ENCODE data around the gene GPATCH1.
"Not testable (repeated sequence)": the region's sequence is repeated elsewhere in the genome, so short reads cannot be mapped to it uniquely, and the experiment has no call there.

GPATCH1 gene

DNA sequence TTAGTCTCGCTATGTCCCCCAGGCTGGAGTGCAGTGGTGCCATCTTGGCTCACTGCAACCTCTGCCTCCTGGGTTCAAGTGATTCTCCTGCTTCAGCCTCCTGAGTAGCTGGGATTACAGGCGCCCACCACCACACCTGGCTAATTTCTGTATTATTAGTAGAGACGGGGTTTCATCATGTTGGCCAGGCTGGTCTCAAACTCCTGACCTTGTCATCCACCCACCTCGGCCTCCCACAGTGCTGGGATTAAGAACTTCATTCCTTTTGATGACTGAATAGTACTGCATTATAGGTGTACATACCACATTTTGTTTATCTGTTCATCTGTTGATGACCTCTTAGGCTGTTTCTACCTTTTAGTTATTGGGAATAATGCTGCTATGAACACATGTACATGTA, 71.6 kb downstream of the GPATCH1 start:
- not testable (repeated sequence) for H3K9me3 ChIP-seq (ENCODE audit: control insufficient read depth, low read length); H3K27ac ChIP-seq (ENCODE audit: insufficient read depth, low read length, poor library complexity, severe bottlenecking); H3K4me1 ChIP-seq (ENCODE audit: control insufficient read depth, insufficient read depth, low read length, poor library complexity, severe bottlenecking); H3K4me3 ChIP-seq (ENCODE audit: insufficient read depth, low read depth, low read length, poor library complexity, severe bottlenecking); DNase-seq; H3K27me3 ChIP-seq (replicated peaks; ENCODE audit: control insufficient read depth, insufficient read depth, low read length, poor library complexity, severe bottlenecking); H3K36me3 ChIP-seq (ENCODE audit: control insufficient read depth, insufficient read depth, low read length)

DNA sequence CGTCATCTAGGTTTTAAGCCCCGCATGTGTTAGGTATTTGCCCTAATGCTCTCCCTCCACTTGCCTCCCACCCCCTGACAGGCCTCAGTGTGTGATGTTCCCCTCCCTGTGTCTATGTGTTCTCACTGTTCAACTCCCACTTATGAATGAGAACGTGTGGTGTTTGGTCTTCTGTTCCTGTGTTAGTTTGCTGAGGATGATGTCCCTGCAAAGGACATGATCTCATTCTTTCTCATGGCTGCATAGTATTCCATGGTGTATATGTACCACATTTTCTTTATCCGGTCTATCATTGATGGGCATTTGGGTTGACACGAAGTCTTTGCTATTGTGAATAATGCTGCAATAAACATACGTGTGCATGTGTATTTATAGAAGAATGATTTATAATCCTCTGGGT, 73.3 kb downstream of the GPATCH1 start:
- not testable (repeated sequence) for DNase-seq; H3K27me3 ChIP-seq (replicated peaks; ENCODE audit: control insufficient read depth, insufficient read depth, low read length, poor library complexity, severe bottlenecking); H3K4me3 ChIP-seq (ENCODE audit: insufficient read depth, low read depth, low read length, poor library complexity, severe bottlenecking); H3K9me3 ChIP-seq (ENCODE audit: control insufficient read depth, low read length); H3K36me3 ChIP-seq (ENCODE audit: control insufficient read depth, insufficient read depth, low read length); H3K4me1 ChIP-seq (ENCODE audit: control insufficient read depth, insufficient read depth, low read length, poor library complexity, severe bottlenecking); H3K27ac ChIP-seq (ENCODE audit: insufficient read depth, low read length, poor library complexity, severe bottlenecking)

GRCh38 chr19:33156334-33156733, 75.4 kb downstream of the GPATCH1 start:
- Histone ChIP-seq H3K4me1 (ENCODE audit: control insufficient read depth, insufficient read depth, low read length, poor library complexity, severe bottlenecking) (peaks cover 18% of the 10 kb centered on the region), H3K27me3 (replicated peaks; ENCODE audit: control insufficient read depth, insufficient read depth, low read length, poor library complexity, severe bottlenecking) (no peaks in the 10 kb centered on the region), H3K9me3 (ENCODE audit: control insufficient read depth, low read length) (no peaks in the 10 kb centered on the region), H3K27ac (ENCODE audit: insufficient read depth, low read length, poor library complexity, severe bottlenecking) (no peak overlapping the region), H3K36me3 (ENCODE audit: control insufficient read depth, insufficient read depth, low read length) (no peaks in the 10 kb centered on the region), H3K4me3 (ENCODE audit: insufficient read depth, low read depth, low read length, poor library complexity, severe bottlenecking) (no peak overlapping the region)
- no peak for DNase-seq

GRCh38 chr19:33157906-33158305, 76.9 kb downstream of the GPATCH1 start:
- H3K27me3 ChIP-seq (replicated peaks; ENCODE audit: control insufficient read depth, insufficient read depth, low read length, poor library complexity, severe bottlenecking), result no peaks in the 10 kb centered on the region

GRCh38 chr19:33158365-33158764, 77.4 kb downstream of the GPATCH1 start:
- Histone ChIP-seq H3K27ac (ENCODE audit: insufficient read depth, low read length, poor library complexity, severe bottlenecking) (no peak overlapping the region), H3K4me1 (ENCODE audit: control insufficient read depth, insufficient read depth, low read length, poor library complexity, severe bottlenecking) (peaks cover 18% of the 10 kb centered on the region), H3K27me3 (replicated peaks; ENCODE audit: control insufficient read depth, insufficient read depth, low read length, poor library complexity, severe bottlenecking) (no peaks in the 10 kb centered on the region), H3K36me3 (ENCODE audit: control insufficient read depth, insufficient read depth, low read length) (no peaks in the 10 kb centered on the region), H3K4me3 (ENCODE audit: insufficient read depth, low read depth, low read length, poor library complexity, severe bottlenecking) (no peak overlapping the region), H3K9me3 (ENCODE audit: control insufficient read depth, low read length) (no peaks in the 10 kb centered on the region)
- DNase-seq, result no peak

More at GRCh38 chr19:33157906-33158305, 76.9 kb downstream of the GPATCH1 start:
- H3K36me3 ChIP-seq (ENCODE audit: control insufficient read depth, insufficient read depth, low read length), result no peaks in the 10 kb centered on the region
- no peak for DNase-seq
- H3K4me1 ChIP-seq (ENCODE audit: control insufficient read depth, insufficient read depth, low read length, poor library complexity, severe bottlenecking), result peaks cover 18% of the 10 kb centered on the region
- H3K9me3 ChIP-seq (ENCODE audit: control insufficient read depth, low read length), result no peaks in the 10 kb centered on the region
- H3K4me3 ChIP-seq (ENCODE audit: insufficient read depth, low read depth, low read length, poor library complexity, severe bottlenecking), result no peak overlapping the region
- no peak overlapping the region for H3K27ac ChIP-seq (ENCODE audit: insufficient read depth, low read length, poor library complexity, severe bottlenecking)

DNA sequence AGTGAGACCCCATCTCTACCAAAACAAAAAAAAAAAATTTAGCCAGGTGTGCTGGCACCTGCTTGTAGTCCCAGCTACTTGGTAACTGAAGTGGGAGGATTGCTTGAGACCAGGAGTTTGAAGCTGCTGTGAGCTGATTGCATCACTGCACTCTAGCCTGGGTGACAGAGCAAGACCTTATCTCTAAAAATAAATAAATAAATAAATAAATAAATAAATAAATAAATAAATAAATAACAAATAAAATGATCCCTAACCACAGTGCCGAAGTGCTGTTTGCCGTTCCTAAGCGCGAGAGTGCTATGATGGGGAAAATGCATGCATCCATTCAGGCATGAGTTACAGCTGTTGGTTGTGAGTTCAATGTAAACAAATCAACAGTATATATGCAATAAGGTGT, 78.2 kb downstream of the GPATCH1 start:
- peaks cover 18% of the 10 kb centered on the region for H3K4me1 ChIP-seq (ENCODE audit: control insufficient read depth, insufficient read depth, low read length, poor library complexity, severe bottlenecking)
- no peaks in the 10 kb centered on the region for H3K27me3 ChIP-seq (replicated peaks; ENCODE audit: control insufficient read depth, insufficient read depth, low read length, poor library complexity, severe bottlenecking)
- H3K9me3 ChIP-seq (ENCODE audit: control insufficient read depth, low read length), result no peaks in the 10 kb centered on the region
- no peak overlapping the region for H3K4me3 ChIP-seq (ENCODE audit: insufficient read depth, low read depth, low read length, poor library complexity, severe bottlenecking)
- no peak overlapping the region for H3K27ac ChIP-seq (ENCODE audit: insufficient read depth, low read length, poor library complexity, severe bottlenecking)
- no peak for DNase-seq
- H3K36me3 ChIP-seq (ENCODE audit: control insufficient read depth, insufficient read depth, low read length), result no peaks in the 10 kb centered on the region

DNA sequence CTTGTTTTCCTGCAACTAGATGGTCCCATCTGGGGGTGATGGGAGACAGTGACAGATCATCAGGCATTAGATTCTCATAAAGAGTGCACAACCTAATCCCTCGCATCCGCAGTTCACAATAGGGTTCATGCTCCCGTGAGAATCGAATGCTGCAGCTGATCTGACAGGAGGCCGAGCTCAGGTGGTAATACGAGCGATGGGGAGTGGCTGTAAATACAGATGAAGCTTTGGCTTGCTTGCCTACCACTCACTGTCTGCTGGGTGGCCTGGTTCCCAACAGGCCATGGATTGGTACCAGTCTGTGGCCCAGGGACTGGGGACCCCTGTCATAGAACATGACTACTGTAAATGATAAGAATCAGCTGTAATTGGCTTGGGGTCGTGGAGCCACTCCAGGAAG, 78.9 kb downstream of the GPATCH1 start:
- Histone ChIP-seq H3K4me1 (ENCODE audit: control insufficient read depth, insufficient read depth, low read length, poor library complexity, severe bottlenecking) (peaks cover 18% of the 10 kb centered on the region), H3K36me3 (ENCODE audit: control insufficient read depth, insufficient read depth, low read length) (no peaks in the 10 kb centered on the region), H3K27me3 (replicated peaks; ENCODE audit: control insufficient read depth, insufficient read depth, low read length, poor library complexity, severe bottlenecking) (no peaks in the 10 kb centered on the region), H3K27ac (ENCODE audit: insufficient read depth, low read length, poor library complexity, severe bottlenecking) (no peak overlapping the region), H3K4me3 (ENCODE audit: insufficient read depth, low read depth, low read length, poor library complexity, severe bottlenecking) (no peak overlapping the region), H3K9me3 (ENCODE audit: control insufficient read depth, low read length) (no peaks in the 10 kb centered on the region)
- DNase-seq, result no peak

- no peaks in the 10 kb centered on the region for H3K36me3 ChIP-seq (ENCODE audit: control insufficient read depth, insufficient read depth, low read length)
- no peak overlapping the region for H3K4me3 ChIP-seq (ENCODE audit: insufficient read depth, low read depth, low read length, poor library complexity, severe bottlenecking)
- H3K9me3 ChIP-seq (ENCODE audit: control insufficient read depth, low read length), result no peaks in the 10 kb centered on the region
- DNase-seq, result no peak
- H3K27me3 ChIP-seq (replicated peaks; ENCODE audit: control insufficient read depth, insufficient read depth, low read length, poor library complexity, severe bottlenecking), result no peaks in the 10 kb centered on the region
- peaks cover 18% of the 10 kb centered on the region for H3K4me1 ChIP-seq (ENCODE audit: control insufficient read depth, insufficient read depth, low read length, poor library complexity, severe bottlenecking)
- H3K27ac ChIP-seq (ENCODE audit: insufficient read depth, low read length, poor library complexity, severe bottlenecking), result no peak overlapping the region
These were observed 80.2 kb downstream of the GPATCH1 start for GRCh38 chr19:33161201-33161600.

- DNase-seq, result no peak
- no peak overlapping the region for H3K27ac ChIP-seq (ENCODE audit: insufficient read depth, low read length, poor library complexity, severe bottlenecking)
- H3K9me3 ChIP-seq (ENCODE audit: control insufficient read depth, low read length), result no peaks in the 10 kb centered on the region
- H3K4me3 ChIP-seq (ENCODE audit: insufficient read depth, low read depth, low read length, poor library complexity, severe bottlenecking), result no peak overlapping the region
- no peaks in the 10 kb centered on the region for H3K36me3 ChIP-seq (ENCODE audit: control insufficient read depth, insufficient read depth, low read length)
- peaks cover 11% of the 10 kb centered on the region for H3K4me1 ChIP-seq (ENCODE audit: control insufficient read depth, insufficient read depth, low read length, poor library complexity, severe bottlenecking)
- no peaks in the 10 kb centered on the region for H3K27me3 ChIP-seq (replicated peaks; ENCODE audit: control insufficient read depth, insufficient read depth, low read length, poor library complexity, severe bottlenecking)
These were observed 82.5 kb downstream of the GPATCH1 start for GRCh38 chr19:33163481-33163880.

DNA sequence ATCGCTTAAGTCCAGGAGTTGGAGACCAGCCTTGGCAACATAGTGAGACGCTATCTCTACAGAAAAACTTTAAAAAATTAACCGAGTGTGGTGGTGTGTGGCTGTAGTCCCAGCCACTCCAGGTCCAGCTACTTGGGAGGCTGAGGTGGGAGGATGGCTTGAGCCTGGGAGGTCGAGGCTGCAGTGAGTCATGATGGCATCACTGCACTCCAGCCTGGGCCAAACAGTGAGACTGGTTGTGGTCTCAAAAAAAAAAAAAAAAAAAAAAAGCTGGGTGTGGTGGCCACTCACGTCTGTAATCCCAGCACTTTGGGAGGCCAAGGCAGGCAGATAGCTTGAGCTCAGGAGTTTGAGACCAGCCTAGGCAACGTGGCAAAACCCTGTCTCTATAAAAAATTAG, 85.1 kb downstream of the GPATCH1 start:
- H3K4me3 ChIP-seq (ENCODE audit: insufficient read depth, low read depth, low read length, poor library complexity, severe bottlenecking); DNase-seq; H3K27ac ChIP-seq (ENCODE audit: insufficient read depth, low read length, poor library complexity, severe bottlenecking): not testable (repeated sequence)

GRCh38 chr19:33167438-33167837, 86.5 kb downstream of the GPATCH1 start:
- Histone ChIP-seq H3K9me3 (ENCODE audit: control insufficient read depth, low read length) (no peaks in the 10 kb centered on the region), H3K4me3 (ENCODE audit: insufficient read depth, low read depth, low read length, poor library complexity, severe bottlenecking) (no peak overlapping the region), H3K27ac (ENCODE audit: insufficient read depth, low read length, poor library complexity, severe bottlenecking) (no peak overlapping the region), H3K4me1 (ENCODE audit: control insufficient read depth, insufficient read depth, low read length, poor library complexity, severe bottlenecking) (no peaks in the 10 kb centered on the region), H3K36me3 (ENCODE audit: control insufficient read depth, insufficient read depth, low read length) (no peaks in the 10 kb centered on the region), H3K27me3 (replicated peaks; ENCODE audit: control insufficient read depth, insufficient read depth, low read length, poor library complexity, severe bottlenecking) (no peaks in the 10 kb centered on the region)
- DNase-seq, result no peak

More for the DNA sequence above, 85.1 kb downstream of the GPATCH1 start:
- H3K27me3 ChIP-seq (replicated peaks; ENCODE audit: control insufficient read depth, insufficient read depth, low read length, poor library complexity, severe bottlenecking); H3K4me1 ChIP-seq (ENCODE audit: control insufficient read depth, insufficient read depth, low read length, poor library complexity, severe bottlenecking); H3K9me3 ChIP-seq (ENCODE audit: control insufficient read depth, low read length); H3K36me3 ChIP-seq (ENCODE audit: control insufficient read depth, insufficient read depth, low read length): not testable (repeated sequence)

All from effector memory CD4-positive, alpha-beta T cell (primary cell).